GM18505 (cell line): Measurements from ENCODE around the gene LMOD1.

Experiments
- ATAC-seq: cut with Tn5 transposase; IDR thresholded peaks from one replicate; pipeline ENCODE4 v1.9.1; 2021; ENCODE audit not compliant: unreplicated experiment
- POLR2A ChIP-seq: IDR thresholded peaks from 4 replicates; pipeline ENCODE4 v1.6.1; 2011; ENCODE audit warnings: borderline replicate concordance; ENCODE audit not compliant: insufficient read depth, insufficient read length; ENCODE audit errors: extremely low read depth

The LMOD1 gene

DNA sequence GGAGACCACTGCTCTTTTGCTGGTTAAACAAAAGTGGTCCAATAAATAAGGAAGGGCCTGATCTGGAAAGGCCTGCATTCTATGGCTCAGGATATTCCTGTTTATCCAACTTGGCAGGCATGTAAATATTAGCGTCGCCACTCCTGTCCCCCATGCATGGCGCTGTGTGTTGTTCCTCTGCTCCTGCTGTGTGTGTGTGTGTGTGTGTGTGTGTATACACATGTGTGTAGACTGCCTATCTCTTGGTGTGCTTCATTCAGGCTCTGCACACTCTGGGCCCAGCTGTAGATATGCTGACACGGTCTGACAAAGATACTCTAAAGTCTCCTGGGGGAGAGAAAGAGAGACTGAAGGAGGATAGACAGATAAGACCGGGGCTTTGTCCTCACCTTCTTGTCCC is 6.8 kb downstream of the LMOD1 start:
- no peak for TF ChIP-seq POLR2A
- ATAC-seq, result no peak

DNA sequence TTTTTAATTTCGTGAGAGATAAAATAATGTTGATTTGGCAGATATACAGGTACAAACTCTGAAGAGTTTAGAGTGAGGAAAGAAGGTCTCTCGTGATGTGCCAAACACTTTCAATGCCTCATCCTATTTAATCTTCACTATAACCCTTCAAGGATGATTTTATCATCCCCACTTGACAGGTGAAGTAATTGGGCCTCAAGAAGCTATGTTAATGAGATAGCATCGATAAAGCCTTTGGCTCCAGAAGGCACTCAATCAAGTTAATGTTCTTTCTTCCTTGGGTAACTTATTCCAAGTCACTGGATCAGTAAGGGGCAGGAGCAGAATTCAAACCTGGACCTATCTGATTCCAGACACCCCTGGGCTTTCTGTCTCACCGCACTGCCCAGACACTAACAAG is 7.2 kb downstream of the LMOD1 start:
- TF ChIP-seq POLR2A, result no peak

DNA sequence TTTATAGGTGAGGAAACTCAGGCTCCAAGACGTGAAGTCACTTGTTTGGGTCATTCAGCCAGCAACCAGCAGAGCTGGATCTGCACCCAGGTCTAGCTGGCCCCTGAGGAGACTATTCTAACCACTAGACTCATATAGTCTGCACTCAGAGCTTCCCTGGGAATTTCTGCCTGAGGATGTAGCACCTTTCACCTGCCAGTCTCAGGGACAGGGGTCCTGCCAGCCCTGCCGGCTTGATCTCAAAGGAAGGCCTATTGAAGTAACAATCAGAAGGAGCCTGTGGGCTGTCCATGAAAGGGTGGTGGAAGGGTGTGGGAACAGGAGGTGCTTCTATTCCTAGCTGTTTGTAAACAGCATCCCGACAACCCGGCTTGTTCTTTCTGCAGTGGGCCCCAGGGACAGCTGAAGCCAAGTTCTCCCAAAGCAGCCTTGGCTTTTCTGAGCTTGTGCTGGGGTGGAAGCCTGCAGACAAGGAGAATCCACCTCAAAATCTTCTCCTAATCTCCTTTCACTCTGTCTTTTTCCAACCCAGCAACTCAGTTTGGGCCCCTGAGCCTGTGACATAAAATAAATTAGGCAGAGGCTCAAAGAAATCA is 7.8 kb downstream of the LMOD1 start:
- no peak for TF ChIP-seq POLR2A
- no peak for ATAC-seq

More for the DNA sequence above, 7.2 kb downstream of the LMOD1 start:
- ATAC-seq, result no peak

GRCh38 chr1:201937624-201938213 is 8.6 kb downstream of the LMOD1 start:
- ATAC-seq, result no peak
- TF ChIP-seq POLR2A, result no peak

GRCh38 chr1:201933840-201934430 is 12.4 kb downstream of the LMOD1 start:
- no peak for TF ChIP-seq POLR2A

DNA sequence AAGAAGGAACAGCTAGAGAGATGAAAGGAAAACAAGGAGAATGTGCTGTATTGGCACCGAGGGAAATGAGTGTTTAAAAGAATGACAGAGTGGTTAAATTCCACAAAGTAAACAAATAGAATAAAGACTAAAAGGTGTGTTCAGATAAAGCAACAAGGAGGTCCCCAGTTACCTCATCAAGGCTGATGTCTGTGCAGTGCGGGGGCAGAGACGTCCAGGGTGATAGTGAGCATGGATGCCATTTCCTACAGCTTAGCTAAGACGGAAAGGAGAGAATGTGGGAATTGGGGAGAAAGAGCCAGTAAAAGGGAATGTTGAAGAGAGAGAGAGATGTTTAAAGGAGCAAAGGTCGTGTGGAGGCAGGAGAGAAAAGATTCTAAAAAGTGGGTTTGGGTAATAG is 15.5 kb downstream of the LMOD1 start:
- ATAC-seq, result no peak
- TF ChIP-seq POLR2A, result no peak

More at GRCh38 chr1:201933840-201934430, 12.4 kb downstream of the LMOD1 start:
- ATAC-seq, result no peak

DNA sequence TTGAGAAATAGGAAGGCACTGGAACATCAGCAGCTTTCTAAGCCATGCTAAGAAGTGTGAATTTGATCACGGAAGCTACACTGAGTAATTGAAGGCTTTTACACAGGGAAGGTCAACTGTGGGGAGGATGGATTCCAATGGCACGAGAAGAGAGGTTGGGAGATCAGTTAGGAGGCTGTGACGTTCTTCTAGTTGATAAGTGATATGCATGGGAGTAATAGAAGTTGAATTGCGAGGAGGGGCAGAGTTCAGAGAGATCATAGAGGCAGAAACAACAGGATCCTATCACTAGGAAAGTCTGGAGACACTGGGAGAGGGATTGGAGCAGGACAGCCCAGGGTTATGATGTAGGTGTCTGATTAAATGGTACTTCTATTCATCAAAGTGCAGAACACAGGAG is 16.2 kb downstream of the LMOD1 start:
- no peak for TF ChIP-seq POLR2A
- ATAC-seq, result no peak

GRCh38 chr1:201928266-201928665 is 18.1 kb downstream of the LMOD1 start:
- TF ChIP-seq POLR2A, result no peak
- no peak for ATAC-seq

DNA sequence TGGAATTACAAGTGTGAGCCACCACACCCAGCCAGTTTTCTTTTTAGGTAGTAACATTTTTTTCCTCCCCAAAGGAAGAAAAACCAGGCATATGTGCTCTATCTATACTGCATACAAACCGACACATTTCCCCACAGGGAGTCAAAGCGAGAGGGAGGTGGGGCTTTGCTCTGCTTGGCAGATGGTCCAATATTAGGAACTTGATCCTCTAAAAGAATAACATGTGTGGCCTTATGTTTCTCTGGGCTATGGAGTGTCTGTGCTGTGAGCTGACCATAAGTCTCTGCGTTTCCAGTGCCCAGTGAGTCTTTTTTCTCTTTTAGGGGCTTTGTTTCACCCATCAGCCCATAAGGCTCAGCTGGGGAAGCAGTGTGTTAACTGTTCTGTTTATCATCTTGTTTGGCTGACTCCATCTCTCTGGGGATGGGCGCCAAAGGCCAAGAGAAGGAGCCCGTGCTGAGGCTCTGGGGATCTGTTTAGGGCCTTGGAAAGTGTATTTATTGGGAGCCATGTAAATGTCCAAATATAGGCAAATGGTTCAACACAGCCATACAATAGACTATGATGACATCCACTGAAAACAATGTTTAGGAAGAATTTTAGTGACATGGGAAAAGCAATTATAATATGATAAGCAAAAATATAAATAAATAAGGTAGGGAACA is 20.2 kb downstream of the LMOD1 start:
- no peak for ATAC-seq

GRCh38 chr1:201925301-201925567 is 21.1 kb downstream of the LMOD1 start:
- no peak for TF ChIP-seq POLR2A
- ATAC-seq, result no peak

More for the DNA sequence above, 20.2 kb downstream of the LMOD1 start:
- TF ChIP-seq POLR2A, result no peak

- no peak for TF ChIP-seq POLR2A
- ATAC-seq, result no peak
Observed at GRCh38 chr1:201921952-201922558, 24.3 kb downstream of the LMOD1 start.

- ATAC-seq, result no peak
- no peak for TF ChIP-seq POLR2A
Observed at GRCh38 chr1:201918343-201918742, 28.0 kb downstream of the LMOD1 start.

- no peak for TF ChIP-seq POLR2A
- no peak for ATAC-seq
Observed at GRCh38 chr1:201917362-201918033, 28.9 kb downstream of the LMOD1 start.
